K562 (cell line): ENCODE measurements around the gene ODC1.

Source experiments
- CTCF ChIP-seq, 3 experiments: IDR thresholded peaks in 2 of 3; conservative IDR thresholded peaks in 1 of 3; 2 replicates each; pipeline ENCODE4 v1.5.1; 2011 to 2012; ENCODE audit warnings: low read length in 3 of 3, mild to moderate bottlenecking in 3 of 3, control low read depth in 2 of 3, improper control_type of control experiment in 1 of 3, inconsistent platforms in 1 of 3, low read depth in 1 of 3, mixed read lengths in 1 of 3, moderate library complexity in 1 of 3; ENCODE audit not compliant: insufficient read depth in 2 of 3
- ELF4 ChIP-seq: fragments of 450-650 bp; formaldehyde crosslinking; IDR thresholded peaks from 2 replicates; pipeline ENCODE4 v1.4.0; 2022; ENCODE audit warnings: missing genetic modification characterization
- PTBP1 ChIP-seq: fragments of 200-400 bp; formaldehyde crosslinking; IDR thresholded peaks from 2 replicates; pipeline ENCODE4 v1.6.1; 2017; ENCODE audit warnings: low read depth, low read length
- RBBP5 ChIP-seq: fragments of 200-600 bp; sonication (generic); IDR thresholded peaks from 2 replicates; pipeline ENCODE4 v1.6.1; 2012; ENCODE audit warnings: borderline replicate concordance, mild to moderate bottlenecking, low read length, control low read depth, inconsistent platforms; ENCODE audit not compliant: insufficient read depth, poor library complexity, severe bottlenecking
- SNIP1 ChIP-seq: fragments of 450-650 bp; IDR thresholded peaks from 2 replicates; pipeline ENCODE4 v1.7.1; 2017; ENCODE audit warnings: low read depth, mild to moderate bottlenecking
- ZNF263 ChIP-seq: sonication (generic); formaldehyde crosslinking; IDR thresholded peaks from 2 replicates; pipeline ENCODE4 v1.8.0; 2022; ENCODE audit warnings: mild to moderate bottlenecking, missing genetic modification reagents, borderline replicate concordance

- no peak for TF ChIP-seq SNIP1
- TF ChIP-seq ZNF263 (CRISPR knock-in tag), result no peak
- no peak for TF ChIP-seq CTCF (IDR thresholded peaks at IDR 0.05 in 2 of 3, conservative IDR thresholded peaks at IDR 0.05 in 1 of 3; ENCODE audit: insufficient read depth in 2 of 3, low read depth in 1 of 3, low read length in 3 of 3)
- no peak for TF ChIP-seq ELF4 (CRISPR knock-in tag)
- TF ChIP-seq RBBP5, result no peak
- TF ChIP-seq PTBP1, result no peak
These were observed 21.2 kb upstream of the ODC1 start for GRCh38 chr2:10469301-10469700.
